ENCODE results near the gene EMP2.

The EMP2 gene

DNA sequence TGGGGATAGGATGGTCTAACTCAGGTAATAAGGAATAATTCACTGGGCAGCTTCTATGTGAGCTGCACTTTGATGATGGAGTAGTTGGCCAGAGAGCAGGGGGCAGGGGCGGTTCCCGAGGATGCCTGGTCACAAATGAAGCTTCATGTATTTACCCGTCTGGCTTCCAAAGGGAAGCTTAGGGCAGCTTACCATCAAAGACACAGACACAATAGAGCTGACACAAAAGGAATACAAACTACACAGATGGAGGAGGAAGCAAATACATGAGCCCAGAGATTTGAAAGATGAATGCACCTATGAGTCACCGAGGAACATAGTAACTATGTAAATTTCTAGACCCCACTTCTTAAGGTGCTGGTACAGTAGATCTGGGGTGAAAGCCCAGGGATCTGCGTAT is 8.7 kb upstream of the EMP2 start:
- no peaks in the 10 kb centered on the region for H4K20me1 ChIP-seq (ENCODE audit: insufficient read depth, low read length, poor library complexity, severe bottlenecking)
- no peaks in the 10 kb centered on the region for H3F3A ChIP-seq (ENCODE audit: low read depth)
- no peaks in the 10 kb centered on the region for H3K9me2 ChIP-seq (replicated peaks; ENCODE audit: low read depth, low read length)
- no peaks in the 10 kb centered on the region for H3K36me3 ChIP-seq (ENCODE audit: insufficient read depth, low read length)
- H3K4me3 ChIP-seq (ENCODE audit: low read length, poor library complexity, severe bottlenecking), result no peak overlapping the region
- H3K79me2 ChIP-seq (ENCODE audit: insufficient read depth, low read length), result no peaks in the 10 kb centered on the region
- no peaks in the 10 kb centered on the region for H3K9me3 ChIP-seq (ENCODE audit: insufficient read depth, low read depth, low read length)
- H3K27me3 ChIP-seq (ENCODE audit: insufficient read depth, low read length, poor library complexity, severe bottlenecking), result no peaks in the 10 kb centered on the region
- TF ChIP-seq, protein P1, sequence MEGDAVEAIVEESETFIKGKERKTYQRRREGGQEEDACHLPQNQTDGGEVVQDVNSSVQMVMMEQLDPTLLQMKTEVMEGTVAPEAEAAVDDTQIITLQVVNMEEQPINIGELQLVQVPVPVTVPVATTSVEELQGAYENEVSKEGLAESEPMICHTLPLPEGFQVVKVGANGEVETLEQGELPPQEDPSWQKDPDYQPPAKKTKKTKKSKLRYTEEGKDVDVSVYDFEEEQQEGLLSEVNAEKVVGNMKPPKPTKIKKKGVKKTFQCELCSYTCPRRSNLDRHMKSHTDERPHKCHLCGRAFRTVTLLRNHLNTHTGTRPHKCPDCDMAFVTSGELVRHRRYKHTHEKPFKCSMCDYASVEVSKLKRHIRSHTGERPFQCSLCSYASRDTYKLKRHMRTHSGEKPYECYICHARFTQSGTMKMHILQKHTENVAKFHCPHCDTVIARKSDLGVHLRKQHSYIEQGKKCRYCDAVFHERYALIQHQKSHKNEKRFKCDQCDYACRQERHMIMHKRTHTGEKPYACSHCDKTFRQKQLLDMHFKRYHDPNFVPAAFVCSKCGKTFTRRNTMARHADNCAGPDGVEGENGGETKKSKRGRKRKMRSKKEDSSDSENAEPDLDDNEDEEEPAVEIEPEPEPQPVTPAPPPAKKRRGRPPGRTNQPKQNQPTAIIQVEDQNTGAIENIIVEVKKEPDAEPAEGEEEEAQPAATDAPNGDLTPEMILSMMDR (conservative IDR thresholded peaks at IDR 0.05; ENCODE audit: low read length), result no peak
- TF ChIP-seq EZH2phosphoT487 (IDR thresholded peaks at IDR 0.05; ENCODE audit: borderline replicate concordance), result no peak
- no peak overlapping the region for H3K9ac ChIP-seq (ENCODE audit: low read depth, low read length, poor library complexity, severe bottlenecking)
- H3K4me1 ChIP-seq (ENCODE audit: insufficient read depth, low read length, poor library complexity, severe bottlenecking), result no peaks in the 10 kb centered on the region
- no peak overlapping the region for H2AFZ ChIP-seq (ENCODE audit: low read length)
- H3K4me2 ChIP-seq (ENCODE audit: low read depth, low read length, poor library complexity, severe bottlenecking), result no peak overlapping the region

DNA sequence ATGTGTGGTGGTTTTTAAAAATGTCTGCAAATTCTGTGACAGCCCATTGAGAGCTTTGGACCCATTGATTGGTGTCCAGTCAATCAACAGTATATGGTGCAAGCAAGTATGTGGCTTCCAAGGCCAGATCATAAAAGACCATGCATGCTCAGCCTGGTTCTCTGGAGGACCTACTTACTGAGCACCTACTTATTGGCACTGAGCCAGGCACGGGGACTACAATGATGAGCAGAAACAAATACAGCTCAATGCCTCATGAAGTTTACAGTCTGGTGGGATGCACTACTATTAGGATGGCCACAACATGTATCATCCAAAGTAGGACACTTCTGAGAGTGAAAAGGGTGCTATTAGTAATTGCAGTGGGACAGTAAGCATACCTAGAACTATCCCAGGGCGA is 7.2 kb upstream of the EMP2 start:
- TF ChIP-seq EZH2phosphoT487 (IDR thresholded peaks at IDR 0.05; ENCODE audit: borderline replicate concordance), result no peak
- TF ChIP-seq, protein P1 (conservative IDR thresholded peaks at IDR 0.05; ENCODE audit: low read length), result no peak
- no peaks in the 10 kb centered on the region for H3K79me2 ChIP-seq (ENCODE audit: insufficient read depth, low read length)
- H4K20me1 ChIP-seq (ENCODE audit: insufficient read depth, low read length, poor library complexity, severe bottlenecking), result no peaks in the 10 kb centered on the region
- H3K9ac ChIP-seq (ENCODE audit: low read depth, low read length, poor library complexity, severe bottlenecking), result no peak overlapping the region
- H2AFZ ChIP-seq (ENCODE audit: low read length), result no peak overlapping the region
- no peaks in the 10 kb centered on the region for H3F3A ChIP-seq (ENCODE audit: low read depth)
- H3K36me3 ChIP-seq (ENCODE audit: insufficient read depth, low read length), result no peaks in the 10 kb centered on the region
- no peak overlapping the region for H3K4me3 ChIP-seq (ENCODE audit: low read length, poor library complexity, severe bottlenecking)
- no peaks in the 10 kb centered on the region for H3K9me2 ChIP-seq (replicated peaks; ENCODE audit: low read depth, low read length)
- H3K9me3 ChIP-seq (ENCODE audit: insufficient read depth, low read depth, low read length), result no peaks in the 10 kb centered on the region
- no peaks in the 10 kb centered on the region for H3K27me3 ChIP-seq (ENCODE audit: insufficient read depth, low read length, poor library complexity, severe bottlenecking)
- no peak overlapping the region for H3K4me2 ChIP-seq (ENCODE audit: low read depth, low read length, poor library complexity, severe bottlenecking)
- no peaks in the 10 kb centered on the region for H3K4me1 ChIP-seq (ENCODE audit: insufficient read depth, low read length, poor library complexity, severe bottlenecking)

GRCh38 chr16:10584981-10585438 is 4.6 kb upstream of the EMP2 start:
- H4K20me1 ChIP-seq (ENCODE audit: insufficient read depth, low read length, poor library complexity, severe bottlenecking), result no peaks in the 10 kb centered on the region
- no peaks in the 10 kb centered on the region for H3F3A ChIP-seq (ENCODE audit: low read depth)
- no peaks in the 10 kb centered on the region for H3K9me3 ChIP-seq (ENCODE audit: insufficient read depth, low read depth, low read length)
- no peak overlapping the region for H2AFZ ChIP-seq (ENCODE audit: low read length)
- no peak for TF ChIP-seq EZH2phosphoT487 (IDR thresholded peaks at IDR 0.05; ENCODE audit: borderline replicate concordance)
- TF ChIP-seq, protein P1 (conservative IDR thresholded peaks at IDR 0.05; ENCODE audit: low read length), result no peak
- no peak overlapping the region for H3K9ac ChIP-seq (ENCODE audit: low read depth, low read length, poor library complexity, severe bottlenecking)
- H3K4me2 ChIP-seq (ENCODE audit: low read depth, low read length, poor library complexity, severe bottlenecking), result no peak overlapping the region
- H3K4me1 ChIP-seq (ENCODE audit: insufficient read depth, low read length, poor library complexity, severe bottlenecking), result no peaks in the 10 kb centered on the region
- no peaks in the 10 kb centered on the region for H3K79me2 ChIP-seq (ENCODE audit: insufficient read depth, low read length)
- no peaks in the 10 kb centered on the region for H3K36me3 ChIP-seq (ENCODE audit: insufficient read depth, low read length)
- H3K9me2 ChIP-seq (replicated peaks; ENCODE audit: low read depth, low read length), result no peaks in the 10 kb centered on the region
- H3K27me3 ChIP-seq (ENCODE audit: insufficient read depth, low read length, poor library complexity, severe bottlenecking), result no peaks in the 10 kb centered on the region
- H3K4me3 ChIP-seq (ENCODE audit: low read length, poor library complexity, severe bottlenecking), result no peak overlapping the region

All from Loucy (cell line).